CD4-positive, alpha-beta T cell treated with Interferon alpha-2 for 1 hour (primary cell): ENCODE measurements around the gene DTL.
A peak's percentile ranks its signal among the peaks of the same experiment; 100 is the strongest.

Source experiments
- DNase-seq, 2 donors: peaks; one replicate each; pipeline ENCODE4 v3.0.0-alpha.2; 2020 to 2022

DTL gene

GRCh38 chr1:212098771-212099170 lies 63.2 kb downstream of the DTL start:
- DNase-seq: no peak

- no peak for DNase-seq
Measured at GRCh38 chr1:212101251-212101650, 65.7 kb downstream of the DTL start.

- no peak for DNase-seq
Measured at GRCh38 chr1:212101735-212102134, 66.2 kb downstream of the DTL start.

- DNase-seq: no peak
Measured at GRCh38 chr1:212104586-212105325, 69.2 kb downstream of the DTL start.

- DNase-seq: no peak
Measured at GRCh38 chr1:212106286-212106792, 70.8 kb downstream of the DTL start.

- DNase-seq: no peak
Measured at GRCh38 chr1:212107481-212107880, 71.9 kb downstream of the DTL start.

- DNase-seq: no peak
Measured at GRCh38 chr1:212108187-212108586, 72.6 kb downstream of the DTL start.

- no peak for DNase-seq
Measured at GRCh38 chr1:212108981-212109380, 73.4 kb downstream of the DTL start.

- no peak for DNase-seq
Measured at GRCh38 chr1:212109728-212110127, 74.2 kb downstream of the DTL start.

- DNase-seq: no peak
Measured at GRCh38 chr1:212110617-212111016, 75.1 kb downstream of the DTL start.

- no peak for DNase-seq
Measured at GRCh38 chr1:212111536-212111935, 76.0 kb downstream of the DTL start.

GRCh38 chr1:212113706-212114105 lies 78.2 kb downstream of the DTL start:
- no peak for DNase-seq

- no peak for DNase-seq
Measured at GRCh38 chr1:212118167-212118871, 82.8 kb downstream of the DTL start.

- no peak for DNase-seq
Measured at GRCh38 chr1:212118872-212119260, 83.3 kb downstream of the DTL start.

- DNase-seq: no peak
Measured at GRCh38 chr1:212119397-212119837, 83.9 kb downstream of the DTL start.

- DNase-seq: no peak
Measured at GRCh38 chr1:212119863-212120262, 84.3 kb downstream of the DTL start.

- no peak for DNase-seq
Measured at GRCh38 chr1:212121779-212122178, 86.2 kb downstream of the DTL start.

GRCh38 chr1:212124690-212125582 lies 89.4 kb downstream of the DTL start:
- peak in 1 of 2 donors; percentile 17 for DNase-seq

- DNase-seq: no peak
Measured at GRCh38 chr1:212125654-212126053, 90.1 kb downstream of the DTL start.

GRCh38 chr1:212127221-212127620 lies 91.7 kb downstream of the DTL start:
- DNase-seq: no peak

- no peak for DNase-seq
Measured at GRCh38 chr1:212129781-212130180, 94.2 kb downstream of the DTL start.

- peak in 1 of 2 donors; percentile 1 for DNase-seq
Measured at GRCh38 chr1:212132025-212132424, 96.5 kb downstream of the DTL start.

- no peak for DNase-seq
Measured at GRCh38 chr1:212133319-212133718, 97.8 kb downstream of the DTL start.
